ENCODE measurements around the gene RSRC1.

GRCh38 chr3:158522221-158523136, 412.6 kb downstream of the RSRC1 start:
- TF ChIP-seq CTCF (IDR thresholded peaks at IDR 0.05 in 8 of 11, conservative IDR thresholded peaks at IDR 0.05 in 3 of 11) (no peak), POLR2A (IDR thresholded peaks at IDR 0.05) (no peak)

Measured in spleen (tissue), 7 donors.